Activated CD4-positive, alpha-beta T cell treated with anti-CD3 and anti-CD28 coated beads for 24 hours (primary cell): Measurements from ENCODE around the gene DAP.
"Not testable (repeated sequence)": the region's sequence is repeated elsewhere in the genome, so short reads cannot be mapped to it uniquely, and the experiment has no call there.

Experiments used
- DNase-seq, 2 donors: peaks; one replicate each; pipeline ENCODE4 v3.0.0-alpha.2; 2020; ENCODE audit warnings: low read depth in 2 of 2

DAP gene

GRCh38 chr5:10671041-10672008 is 89.7 kb downstream of the DAP start:
- no peak for DNase-seq

- no peak for DNase-seq
Observed at GRCh38 chr5:10669983-10670382, 91.1 kb downstream of the DAP start.

- no peak for DNase-seq
Observed at GRCh38 chr5:10668697-10669096, 92.3 kb downstream of the DAP start.

GRCh38 chr5:10667431-10668057 is 93.5 kb downstream of the DAP start:
- DNase-seq, result no peak

- DNase-seq, result no peak
Observed at GRCh38 chr5:10666531-10667299, 94.3 kb downstream of the DAP start.

- DNase-seq, result no peak
Observed at GRCh38 chr5:10665799-10666198, 95.2 kb downstream of the DAP start.

GRCh38 chr5:10664180-10664769 is 96.8 kb downstream of the DAP start:
- DNase-seq, result not testable (repeated sequence)

- DNase-seq, result no peak
Observed at GRCh38 chr5:10663489-10664179, 97.4 kb downstream of the DAP start.

GRCh38 chr5:10662661-10663488 is 98.2 kb downstream of the DAP start:
- no peak for DNase-seq

GRCh38 chr5:10662083-10662482 is 99.0 kb downstream of the DAP start:
- DNase-seq, result no peak

- no peak for DNase-seq
Observed at GRCh38 chr5:10661401-10661800, 99.6 kb downstream of the DAP start.

- no peak for DNase-seq
Observed at GRCh38 chr5:10660720-10661387, 100.2 kb downstream of the DAP start.

GRCh38 chr5:10660135-10660534 is 100.9 kb downstream of the DAP start:
- no peak for DNase-seq

GRCh38 chr5:10658265-10658664 is 102.8 kb downstream of the DAP start:
- DNase-seq, result no peak

- no peak for DNase-seq
Observed at GRCh38 chr5:10655972-10656830, 104.8 kb downstream of the DAP start.

- DNase-seq, result no peak
Observed at GRCh38 chr5:10655161-10655971, 105.7 kb downstream of the DAP start.

- DNase-seq, result no peak
Observed at GRCh38 chr5:10654566-10654965, 106.5 kb downstream of the DAP start.
